Esophagus (tissue), 2 donors: ENCODE results near the gene HSD17B3. TPM values are rescaled to one million over a fixed set of nuclear protein-coding genes. Genes with fewer than 3 reads are reported as not detected.

Experiments
- H3K27ac ChIP-seq, 2 donors: one replicate each; pipeline ENCODE4 v1.5.1; 2013; ENCODE audit warnings: low read depth in 2 of 2, mild to moderate bottlenecking in 2 of 2, inconsistent platforms in 1 of 2, low read length in 1 of 2, moderate library complexity in 1 of 2
- H3K27me3 ChIP-seq, 2 donors: one replicate each; pipeline ENCODE4 v1.6.1; 2013; ENCODE audit warnings: low read length in 2 of 2, control low read depth in 1 of 2, mild to moderate bottlenecking in 1 of 2; ENCODE audit not compliant: insufficient read depth in 2 of 2, control insufficient read depth in 1 of 2
- H3K36me3 ChIP-seq, 2 donors: one replicate each; pipeline ENCODE4 v1.6.1; 2013; ENCODE audit warnings: low read length in 1 of 2; ENCODE audit not compliant: control insufficient read depth in 2 of 2, insufficient read depth in 2 of 2
- H3K4me1 ChIP-seq, 2 donors: one replicate each; pipeline ENCODE4 v1.6.1; 2013; ENCODE audit warnings: low read length in 1 of 2; ENCODE audit not compliant: control insufficient read depth in 2 of 2, insufficient read depth in 2 of 2
- H3K4me3 ChIP-seq, 2 donors: one replicate each; pipeline ENCODE4 v1.5.1; 2013; ENCODE audit warnings: low read length in 2 of 2, mild to moderate bottlenecking in 2 of 2, low read depth in 1 of 2, moderate library complexity in 1 of 2
- H3K9me3 ChIP-seq, 2 donors: one replicate each; pipeline ENCODE4 v1.6.1; 2013; ENCODE audit warnings: mild to moderate bottlenecking in 2 of 2, low read depth in 1 of 2, low read length in 1 of 2, moderate library complexity in 1 of 2; ENCODE audit not compliant: control insufficient read depth in 2 of 2, insufficient read depth in 1 of 2
- WGBS, 2 donors: extraction: QIAGEN DNeasy Blood & Tissue Kit; methylation state at CpG; one replicate each; pipeline ENCODE4 v1.1.7; 2013; 5-methylcytosine and 5-hydroxymethylcytosine counted together
- polyA plus RNA-seq, 2 donors: library from polyadenylated mRNA; stranded (reverse); fragments of 200-250 nt; gene quantifications; one replicate each; pipeline ENCODE4 v1.2.3, GENCODE V29; 2013
- donor health status: healthy with polysubstance abuse.
- donor health status: Bipolar disorder and iron deficiency.

HSD17B3 gene
- polyA plus RNA-seq, 2 donors, result 0.58 to 0.90 TPM

DNA sequence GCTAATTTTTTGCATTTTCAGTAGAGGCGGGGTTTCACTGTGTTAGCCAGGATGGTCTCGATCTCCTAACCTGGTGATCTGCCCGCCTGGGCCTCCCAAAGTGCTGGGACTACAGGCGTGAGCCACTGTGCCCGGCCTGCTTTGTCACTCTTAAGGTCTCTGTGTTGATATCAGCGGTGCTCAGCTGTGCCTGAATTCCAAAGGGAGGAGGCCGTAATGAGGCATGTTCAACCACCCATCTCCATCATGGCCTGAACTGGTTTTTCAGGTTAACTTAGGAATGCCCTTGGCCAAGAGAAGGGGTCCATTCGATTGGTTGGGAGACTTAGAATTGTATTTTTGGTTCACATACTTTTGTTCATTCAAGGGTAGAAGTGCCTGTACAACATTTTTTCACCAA is 22.0 kb downstream of the HSD17B3 start:
- H3K4me3 ChIP-seq, result no peak overlapping the region
- no peaks in the 10 kb centered on the region for H3K27me3 ChIP-seq
- H3K36me3 ChIP-seq, result no peaks in the 10 kb centered on the region
- H3K27ac ChIP-seq, result no peak overlapping the region
- WGBS, 2 donors, result 72 to 75% methylated on average over 8 of the region's 8 CpGs
- H3K9me3 ChIP-seq, result no peaks in the 10 kb centered on the region
- no peaks in the 10 kb centered on the region for H3K4me1 ChIP-seq

DNA sequence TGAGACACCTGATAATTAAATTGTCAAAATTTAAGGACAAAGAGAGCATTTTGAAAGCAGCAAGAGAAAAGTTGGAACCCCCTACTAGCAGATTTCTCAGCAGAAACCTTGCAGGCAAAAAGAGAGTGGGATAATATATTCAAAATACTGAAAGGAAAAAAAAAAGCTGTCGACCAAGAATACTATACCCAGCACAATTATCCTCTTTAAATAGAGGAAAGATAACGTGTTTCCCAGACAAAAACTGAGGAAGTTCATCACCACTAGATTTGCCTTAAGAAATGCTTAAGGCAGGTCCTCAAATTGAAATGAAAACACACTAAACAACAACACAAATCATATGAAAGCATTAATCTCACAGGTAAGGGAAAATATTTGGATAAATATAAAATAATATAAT is 27.0 kb downstream of the HSD17B3 start:
- WGBS, 2 donors, result 75 to 79% methylated on average over 2 of the region's 2 CpGs
- no peak overlapping the region for H3K4me3 ChIP-seq
- H3K36me3 ChIP-seq, result no peaks in the 10 kb centered on the region
- peaks cover 4 to 8% of the 10 kb centered on the region in 2 donors for H3K9me3 ChIP-seq
- H3K27me3 ChIP-seq, result no peaks in the 10 kb centered on the region
- H3K4me1 ChIP-seq, result no peaks in the 10 kb centered on the region
- no peak overlapping the region for H3K27ac ChIP-seq

DNA sequence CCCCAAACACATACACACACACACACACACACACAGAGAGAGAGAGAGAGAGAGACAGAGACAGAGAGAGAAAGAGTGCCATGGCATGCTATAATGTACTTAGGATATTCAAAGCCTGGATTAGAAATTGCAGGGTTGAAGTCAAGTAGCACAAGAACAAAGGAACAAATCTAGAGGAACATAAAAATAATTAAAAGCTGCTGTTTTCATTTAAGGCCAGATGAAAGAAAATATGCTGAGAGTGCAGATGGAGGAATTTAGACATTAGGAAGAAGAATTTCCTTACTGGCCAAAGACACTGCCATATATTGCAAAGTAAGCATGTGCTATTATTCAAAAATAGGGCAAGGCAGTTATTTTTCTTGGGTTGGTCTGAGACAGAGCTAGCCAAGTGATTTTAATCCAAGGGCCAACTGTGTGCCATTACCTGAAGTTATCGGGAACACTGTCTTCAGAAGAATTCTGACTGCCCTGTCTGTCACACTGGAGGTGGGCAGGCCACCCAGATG is 31.7 kb downstream of the HSD17B3 start:
- Histone ChIP-seq H3K36me3 (no peaks in the 10 kb centered on the region), H3K27ac (no peak overlapping the region), H3K4me1 (no peaks in the 10 kb centered on the region), H3K27me3 (no peaks in the 10 kb centered on the region), H3K4me3 (no peak overlapping the region), H3K9me3 (peaks cover 4 to 8% of the 10 kb centered on the region in 2 donors)
- WGBS, 2 donors, result 83 to 85% methylated on average over 1 of the region's 1 CpG

DNA sequence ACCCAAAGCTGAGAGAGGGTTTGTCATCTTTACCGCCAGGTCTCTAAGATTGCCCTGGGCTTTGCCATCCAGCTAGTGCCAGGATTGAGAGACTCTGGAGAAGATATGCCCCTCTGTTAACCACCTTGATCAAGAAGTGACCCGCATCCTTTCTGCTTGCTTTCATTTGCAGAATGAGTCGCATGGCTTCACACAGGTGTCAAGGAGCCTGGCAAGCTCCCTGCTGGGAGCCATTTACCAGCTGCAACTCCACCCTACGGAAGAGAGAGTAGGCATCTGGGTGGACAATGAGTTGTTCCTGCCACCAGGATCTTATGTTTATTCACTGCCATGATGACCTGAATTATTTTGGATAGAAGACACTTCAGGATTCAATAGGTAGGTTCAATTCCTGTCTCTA is 43.0 kb downstream of the HSD17B3 start:
- WGBS, 2 donors, result 88 to 91% methylated on average over 4 of the region's 4 CpGs
- Histone ChIP-seq H3K27me3 (no peaks in the 10 kb centered on the region), H3K36me3 (no peaks in the 10 kb centered on the region), H3K4me3 (no peak overlapping the region), H3K9me3 (no peaks in the 10 kb centered on the region), H3K4me1 (no peaks in the 10 kb centered on the region), H3K27ac (no peak overlapping the region)

DNA sequence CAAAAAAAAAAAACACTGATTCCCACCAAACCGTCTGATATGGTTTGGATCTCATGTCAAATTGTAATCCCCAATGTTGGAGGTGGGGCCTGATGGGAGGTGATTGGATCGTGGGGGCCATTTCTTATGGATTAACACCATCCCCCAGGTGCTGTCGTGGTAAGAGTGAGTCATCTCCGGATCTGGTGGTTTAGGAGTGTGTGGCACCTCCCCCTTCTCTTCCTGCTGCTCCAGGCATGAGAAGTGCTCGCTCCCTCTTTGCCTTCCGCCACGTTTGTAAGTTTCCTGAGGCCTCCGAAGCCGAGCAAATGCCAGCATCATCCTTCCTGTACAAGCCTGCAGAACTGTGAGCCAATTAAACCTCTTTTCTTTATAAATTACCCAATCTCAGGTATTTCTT is 45.2 kb downstream of the HSD17B3 start:
- Histone ChIP-seq H3K27me3 (peaks cover 0 to 4% of the 10 kb centered on the region in 2 donors), H3K4me3 (no peak overlapping the region), H3K4me1 (no peaks in the 10 kb centered on the region), H3K27ac (no peak overlapping the region), H3K36me3 (no peaks in the 10 kb centered on the region), H3K9me3 (no peaks in the 10 kb centered on the region)
- WGBS, 2 donors, result 46 to 66% methylated on average over 9 of the region's 9 CpGs

DNA sequence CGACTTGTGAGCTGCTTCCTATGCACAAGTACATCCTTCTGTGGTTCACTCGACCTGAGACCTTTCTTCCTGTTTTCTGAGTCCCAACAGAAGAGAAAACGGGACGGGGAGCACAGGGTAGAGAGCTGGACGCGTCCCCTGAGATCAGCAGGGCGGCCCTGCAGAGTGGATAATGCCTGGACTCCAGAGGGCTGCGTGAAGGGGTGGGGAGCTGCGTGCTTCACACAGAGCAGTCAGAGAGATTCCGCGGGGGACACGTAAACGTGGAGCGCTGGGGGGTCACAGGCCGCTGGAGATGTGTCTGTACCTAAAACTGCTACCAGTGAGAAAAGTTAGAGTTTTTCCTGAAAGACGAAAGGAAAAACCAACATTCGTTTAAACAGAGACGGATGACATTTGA is 46.3 kb downstream of the HSD17B3 start:
- no peak overlapping the region for H3K4me3 ChIP-seq
- H3K9me3 ChIP-seq, result no peaks in the 10 kb centered on the region
- WGBS, 2 donors, result 83 to 84% methylated on average over 18 of the region's 18 CpGs
- no peaks in the 10 kb centered on the region for H3K4me1 ChIP-seq
- peaks cover 0 to 4% of the 10 kb centered on the region in 2 donors for H3K27me3 ChIP-seq
- no peaks in the 10 kb centered on the region for H3K36me3 ChIP-seq
- no peak overlapping the region for H3K27ac ChIP-seq

DNA sequence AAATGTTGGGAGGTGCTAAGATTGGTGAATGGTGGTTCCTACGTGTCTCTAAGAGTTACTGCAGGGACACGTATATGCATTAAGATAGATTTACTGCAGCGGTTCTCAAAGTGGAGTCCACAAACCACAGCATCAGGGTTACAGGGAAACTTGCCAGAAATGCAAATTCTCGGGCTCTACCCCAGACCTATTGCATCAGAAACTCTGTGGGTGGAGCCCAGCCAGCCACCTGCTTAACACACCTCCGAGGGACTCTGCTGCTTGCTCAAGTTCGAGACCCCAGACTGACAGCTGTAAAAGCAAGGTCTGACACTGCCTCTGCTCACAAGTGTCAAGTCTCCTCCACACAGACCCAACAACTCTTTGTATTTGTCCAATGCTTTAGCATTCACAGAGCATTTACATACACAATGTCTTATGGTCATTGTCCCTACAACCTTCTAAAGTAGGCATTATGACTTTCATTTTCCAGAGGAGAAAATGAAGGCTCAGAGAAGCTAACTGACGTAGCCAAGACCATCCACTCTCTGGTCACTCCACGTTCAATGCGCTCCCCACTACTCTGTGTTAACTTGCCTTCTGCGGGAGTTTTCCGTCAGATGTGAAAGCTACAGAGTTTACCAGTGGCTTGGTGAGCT is 48.8 kb downstream of the HSD17B3 start:
- WGBS, 2 donors, result 65 to 70% methylated on average over 11 of the region's 11 CpGs

DNA sequence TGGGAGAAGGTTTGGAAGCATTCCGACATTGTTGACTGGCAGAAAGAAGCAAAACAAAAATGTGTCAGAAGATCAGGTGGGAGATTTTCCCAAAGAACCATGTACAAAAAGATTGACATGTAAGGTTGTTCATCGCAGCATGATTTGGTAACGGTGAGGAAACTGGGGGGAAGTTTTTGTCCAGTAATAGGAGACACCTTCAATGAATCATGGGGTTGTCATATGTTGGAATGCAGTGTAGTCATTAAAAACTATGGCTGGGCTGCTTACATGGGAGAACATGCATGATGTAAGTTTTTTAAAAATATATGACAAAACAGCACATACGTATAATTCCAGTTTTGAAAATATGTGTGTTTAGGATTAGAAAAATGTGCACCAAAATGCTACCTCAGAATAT is 50.5 kb downstream of the HSD17B3 start:
- WGBS, 2 donors, result 92% methylated on average over 4 of the region's 4 CpGs
- Histone ChIP-seq H3K36me3 (no peaks in the 10 kb centered on the region), H3K4me1 (no peaks in the 10 kb centered on the region), H3K27me3 (peaks cover 0 to 4% of the 10 kb centered on the region in 2 donors), H3K27ac (no peak overlapping the region), H3K9me3 (no peaks in the 10 kb centered on the region), H3K4me3 (no peak overlapping the region)

More for the DNA sequence above, 48.8 kb downstream of the HSD17B3 start:
- H3K36me3 ChIP-seq, result no peaks in the 10 kb centered on the region
- peaks cover 0 to 4% of the 10 kb centered on the region in 2 donors for H3K27me3 ChIP-seq
- no peak overlapping the region for H3K4me3 ChIP-seq
- H3K9me3 ChIP-seq, result no peaks in the 10 kb centered on the region
- no peak overlapping the region for H3K27ac ChIP-seq
- H3K4me1 ChIP-seq, result no peaks in the 10 kb centered on the region

DNA sequence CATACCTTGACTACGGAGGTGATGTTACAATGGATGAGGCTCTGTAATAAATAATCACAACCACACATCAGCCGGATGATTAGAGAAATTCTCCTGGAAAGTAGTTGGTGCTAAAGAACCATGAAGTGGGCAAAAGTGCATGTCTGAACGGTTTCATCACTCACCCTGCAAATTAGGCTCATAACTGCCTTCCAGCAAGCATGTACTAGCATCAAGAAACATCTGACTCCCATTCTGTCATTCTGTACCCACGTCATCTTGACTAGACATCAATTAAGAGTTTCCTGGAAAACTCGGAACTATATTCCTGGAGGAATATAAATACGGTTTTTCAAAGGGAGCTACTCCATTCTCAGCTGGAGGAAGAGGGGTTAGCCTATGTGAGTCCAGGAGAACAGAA is 52.2 kb downstream of the HSD17B3 start:
- Histone ChIP-seq H3K36me3 (no peaks in the 10 kb centered on the region), H3K27ac (no peak overlapping the region), H3K27me3 (peaks cover 0 to 4% of the 10 kb centered on the region in 2 donors), H3K4me3 (no peak overlapping the region), H3K4me1 (no peaks in the 10 kb centered on the region), H3K9me3 (no peaks in the 10 kb centered on the region)
- 54 to 70% methylated on average over 6 of the region's 6 CpGs for WGBS, 2 donors

DNA sequence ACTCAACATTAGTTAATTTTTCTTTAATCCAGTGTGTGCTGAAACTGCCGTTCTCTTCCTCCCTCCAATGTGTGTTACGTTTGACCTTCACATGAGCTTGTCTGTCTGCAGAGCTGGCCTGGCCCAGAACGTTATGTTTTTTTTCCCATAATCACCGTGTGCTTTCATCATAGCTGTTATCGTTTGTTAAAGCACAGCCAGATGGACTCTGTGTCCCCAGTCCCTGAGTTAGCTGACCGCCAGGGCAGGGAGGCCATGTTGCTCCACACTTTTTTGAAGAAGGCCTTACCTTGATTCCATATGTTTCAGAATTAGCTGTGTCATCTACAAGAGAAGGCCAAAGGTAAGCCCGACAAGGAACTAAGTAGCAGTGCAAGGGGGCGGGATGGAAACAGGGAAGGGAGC is 55.7 kb downstream of the HSD17B3 start:
- H3K27ac ChIP-seq, result no peak overlapping the region
- H3K4me1 ChIP-seq, result no peaks in the 10 kb centered on the region
- no peaks in the 10 kb centered on the region for H3K9me3 ChIP-seq
- H3K36me3 ChIP-seq, result no peaks in the 10 kb centered on the region
- WGBS, 2 donors, result 73 to 78% methylated on average over 8 of the region's 8 CpGs
- no peaks in the 10 kb centered on the region for H3K27me3 ChIP-seq
- H3K4me3 ChIP-seq, result no peak overlapping the region
